ENCODE measurements around the gene KNCN.

GRCh38 chr1:46575300-46575699 is 23.9 kb upstream of the KNCN start:
- TF ChIP-seq ZNF391 (tag by site-specific recombination; IDR thresholded peaks at IDR 0.05; ENCODE audit: borderline replicate concordance, low read depth): no peak
- TF ChIP-seq CTCF (tag by site-specific recombination; IDR thresholded peaks at IDR 0.05): no peak
- no peak for TF ChIP-seq ZNF121 (tag by site-specific recombination; IDR thresholded peaks at IDR 0.05)
- no peak for TF ChIP-seq ZNF398 (tag by site-specific recombination; IDR thresholded peaks at IDR 0.05)

Data from HEK293 (cell line).